Measurements from ENCODE around the gene CNGA3. TPM values are rescaled to one million over a fixed set of nuclear protein-coding genes. Genes with fewer than 3 reads are reported as not detected.
"Not testable (repeated sequence)": the region's sequence is repeated elsewhere in the genome, so short reads cannot be mapped to it uniquely, and the experiment has no call there.

CNGA3 gene
- total RNA-seq, 1 experiment from 2014 or later, result not detected

DNA sequence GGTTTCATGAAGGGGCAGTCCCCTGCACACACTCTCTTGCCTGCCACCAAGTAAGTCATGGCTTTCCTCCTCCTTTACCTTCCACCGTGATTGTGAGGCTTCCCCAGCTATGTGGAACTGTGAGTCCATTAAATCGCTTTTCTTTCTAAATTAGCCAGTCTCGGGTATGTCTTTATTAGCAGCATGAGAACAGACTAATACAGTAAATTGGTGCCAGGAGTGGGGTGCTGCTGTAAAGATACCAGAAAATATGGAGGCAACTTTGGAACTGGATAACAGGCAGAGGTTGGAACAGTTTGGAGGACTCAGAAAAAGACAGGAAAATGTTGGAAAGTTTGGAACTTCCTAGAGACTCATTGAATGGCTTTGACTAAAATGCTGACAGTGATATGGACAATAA, 26.1 kb upstream of the CNGA3 start:
- DNase-seq (ENCODE audit: low spot score); in situ Hi-C loops (cut with HindIII; ENCODE audit: low sequenced_read_pairs): not testable (repeated sequence)

GRCh38 chr2:98324181-98324580, 22.1 kb upstream of the CNGA3 start:
- DNase-seq (ENCODE audit: low spot score), result no peak
- in situ Hi-C loops (cut with HindIII; ENCODE audit: low sequenced_read_pairs), result no loop called here

- in situ Hi-C loops (cut with HindIII; ENCODE audit: low sequenced_read_pairs), result no loop called here
- no peak for DNase-seq (ENCODE audit: low spot score)
These were observed 18.5 kb upstream of the CNGA3 start for GRCh38 chr2:98327776-98328175.

DNA sequence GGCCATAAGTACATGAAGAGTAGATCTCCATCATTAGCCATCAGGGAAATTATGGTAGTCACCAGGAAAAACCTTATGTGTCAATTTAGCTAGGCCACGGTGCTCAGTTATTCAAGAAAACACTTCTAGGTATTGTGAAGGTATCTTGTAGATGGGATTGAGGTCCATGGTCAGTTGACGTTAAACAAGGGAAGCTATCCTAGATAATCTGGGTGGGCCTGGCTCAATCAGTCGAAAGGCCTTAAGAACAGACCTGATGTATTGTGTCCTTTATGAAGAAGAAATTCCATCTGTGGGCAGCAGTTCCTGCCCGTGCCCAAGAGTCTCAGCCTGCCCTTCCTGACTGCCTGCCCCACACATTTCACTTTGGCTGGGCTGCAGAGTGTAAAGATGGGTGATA, 16.7 kb upstream of the CNGA3 start:
- in situ Hi-C loops (cut with HindIII; ENCODE audit: low sequenced_read_pairs), result no loop called here
- DNase-seq (ENCODE audit: low spot score), result no peak

DNA sequence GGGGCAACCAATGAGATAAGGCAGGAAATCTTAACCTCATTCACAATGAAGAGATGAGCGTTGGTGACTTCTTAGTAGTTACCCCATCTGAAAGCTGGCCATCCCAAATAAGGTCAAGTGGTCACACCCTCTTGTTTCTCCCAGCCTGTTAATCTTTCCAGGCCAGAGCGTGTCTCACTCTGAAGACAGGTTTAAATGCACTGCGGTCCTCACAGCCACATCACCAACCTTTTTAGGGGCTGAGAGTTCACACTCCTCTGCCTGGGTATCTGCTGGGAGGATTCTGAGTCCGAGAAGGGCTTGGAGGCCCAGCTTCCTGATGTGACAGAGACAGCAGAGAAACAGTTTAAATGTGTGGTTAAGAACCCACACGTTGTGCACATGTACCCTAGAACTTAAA, 13.3 kb upstream of the CNGA3 start:
- in situ Hi-C loops (cut with HindIII; ENCODE audit: low sequenced_read_pairs), result no loop called here
- no peak for DNase-seq (ENCODE audit: low spot score)

- DNase-seq (ENCODE audit: low spot score), result no peak
- in situ Hi-C loops (cut with HindIII; ENCODE audit: low sequenced_read_pairs), result no loop called here
These were observed 12.3 kb upstream of the CNGA3 start for GRCh38 chr2:98333922-98334321.

- DNase-seq (ENCODE audit: low spot score), result peak; percentile 17
These were observed 11.7 kb upstream of the CNGA3 start for GRCh38 chr2:98334439-98335078.

GRCh38 chr2:98335271-98335670, 11.0 kb upstream of the CNGA3 start:
- no peak for DNase-seq (ENCODE audit: low spot score)
- in situ Hi-C loops (cut with HindIII; ENCODE audit: low sequenced_read_pairs), result no loop called here

More at GRCh38 chr2:98334439-98335078, 11.7 kb upstream of the CNGA3 start:
- in situ Hi-C loops (cut with HindIII; ENCODE audit: low sequenced_read_pairs), result no loop called here

DNA sequence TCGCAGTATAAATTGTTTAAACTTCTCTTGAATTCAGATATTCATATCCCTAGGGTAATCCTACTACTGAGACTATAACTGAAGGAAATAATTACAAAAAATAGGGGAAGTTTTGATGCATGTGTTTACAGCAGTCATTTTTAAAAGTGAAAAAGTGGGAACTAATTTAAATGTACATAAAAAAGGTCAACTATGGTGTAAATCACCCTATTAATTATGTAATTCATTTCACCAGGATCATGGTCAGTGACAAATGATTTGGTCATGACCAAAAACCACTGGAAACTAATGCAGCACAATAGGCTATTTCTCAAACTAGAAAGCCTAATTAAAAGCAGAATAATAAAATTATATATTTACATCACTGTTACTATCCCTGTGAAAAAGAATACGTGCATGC, 5.0 kb upstream of the CNGA3 start:
- in situ Hi-C loops (cut with HindIII; ENCODE audit: low sequenced_read_pairs), result no loop called here
- no peak for DNase-seq (ENCODE audit: low spot score)

GRCh38 chr2:98343285-98343684, 3.0 kb upstream of the CNGA3 start:
- in situ Hi-C loops (cut with HindIII; ENCODE audit: low sequenced_read_pairs), result no loop called here

DNA sequence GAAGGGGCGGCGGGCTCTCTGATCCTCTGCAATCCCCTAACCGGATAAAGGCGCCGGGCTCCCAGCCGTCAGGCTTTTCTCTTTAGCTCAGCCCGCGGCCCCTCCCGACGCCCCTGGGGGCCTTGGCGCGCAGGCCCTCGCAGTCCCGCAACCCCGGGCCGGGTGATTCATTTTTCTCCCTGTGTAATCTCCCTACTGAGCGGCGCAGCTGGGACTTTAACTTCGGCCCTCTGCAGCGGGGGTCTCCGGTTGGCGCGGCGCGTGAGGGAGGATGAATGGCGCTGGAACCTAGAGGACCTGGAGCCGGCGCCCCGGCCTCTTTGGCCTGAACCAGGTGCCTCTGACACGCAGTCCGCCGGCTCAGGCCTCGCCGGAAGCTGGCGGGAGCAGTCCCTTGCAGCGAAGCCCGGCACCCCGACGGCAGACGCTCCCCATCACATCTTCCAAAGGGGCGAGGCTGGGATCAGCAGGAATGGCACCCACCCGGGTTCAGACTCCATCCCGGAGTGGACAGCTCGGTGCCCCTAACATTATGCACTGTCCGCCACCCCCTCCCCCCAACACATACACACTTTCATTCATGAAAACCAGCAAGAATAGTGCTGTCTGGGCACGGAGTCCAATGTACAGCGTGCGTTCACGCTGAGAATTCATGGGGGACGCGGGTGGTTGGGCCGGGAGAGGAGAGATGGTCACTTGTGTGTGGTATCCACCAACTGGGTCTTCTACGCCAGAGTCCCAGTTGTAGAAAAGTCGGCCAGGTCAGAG, 1.2 kb downstream of the CNGA3 start:
- in situ Hi-C loops (cut with HindIII; ENCODE audit: low sequenced_read_pairs), result no loop called here
- DNase-seq (ENCODE audit: low spot score), result no peak

More at GRCh38 chr2:98343285-98343684, 3.0 kb upstream of the CNGA3 start:
- DNase-seq (ENCODE audit: low spot score), result no peak

DNA sequence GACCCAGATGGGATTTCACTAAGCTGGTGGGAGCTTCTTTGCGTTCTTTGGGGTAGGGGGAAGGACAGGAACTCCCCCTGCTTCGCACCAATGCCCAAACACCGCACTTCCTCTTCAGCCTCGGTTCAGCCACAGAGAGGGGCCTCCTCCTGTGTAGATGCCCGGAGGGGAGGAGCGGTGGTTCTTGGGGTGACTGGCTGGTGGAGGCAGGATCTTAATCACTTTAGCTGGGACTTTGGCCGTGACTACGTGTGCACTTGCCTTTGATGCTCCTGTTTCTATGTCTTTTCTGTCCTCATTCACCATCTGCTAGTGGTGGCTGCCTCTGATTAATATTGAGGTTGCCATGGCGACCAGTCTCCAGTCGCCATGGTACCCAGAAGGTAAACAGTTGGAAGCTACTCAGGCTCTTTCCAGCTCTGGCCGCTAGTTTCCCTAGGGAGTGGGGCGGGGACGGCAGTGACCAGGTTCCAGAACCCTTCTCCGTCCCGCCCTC, 1.9 kb downstream of the CNGA3 start:
- in situ Hi-C loops (cut with HindIII; ENCODE audit: low sequenced_read_pairs), result no loop called here
- DNase-seq (ENCODE audit: low spot score), result peak; percentile 66

GRCh38 chr2:98350411-98350810, 4.2 kb downstream of the CNGA3 start:
- in situ Hi-C loops (cut with HindIII; ENCODE audit: low sequenced_read_pairs), result no loop called here
- no peak for DNase-seq (ENCODE audit: low spot score)

DNA sequence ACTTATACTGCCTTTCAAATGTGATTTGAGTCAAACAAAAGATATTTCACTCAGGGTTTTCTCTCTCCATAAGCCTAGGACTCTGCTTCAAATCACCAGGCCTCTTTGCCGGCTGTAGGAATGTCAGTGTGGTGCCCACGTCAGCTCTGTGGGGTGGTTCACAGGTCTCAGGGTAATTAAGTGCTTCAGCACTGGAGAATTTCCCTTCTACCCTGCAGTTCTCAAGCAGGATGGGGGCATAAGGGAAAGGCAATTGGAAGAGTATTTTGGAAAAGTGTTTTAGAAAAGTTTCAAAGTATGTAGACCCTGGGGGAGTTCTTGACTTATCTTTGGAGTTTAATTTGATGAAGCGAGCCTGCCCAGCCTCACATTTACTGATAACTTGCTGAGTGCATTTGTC, 9.6 kb downstream of the CNGA3 start:
- in situ Hi-C loops (cut with HindIII; ENCODE audit: low sequenced_read_pairs), result no loop called here
- no peak for DNase-seq (ENCODE audit: low spot score)

GRCh38 chr2:98356729-98357128, 10.5 kb downstream of the CNGA3 start:
- DNase-seq (ENCODE audit: low spot score), result no peak
- in situ Hi-C loops (cut with HindIII; ENCODE audit: low sequenced_read_pairs), result no loop called here

DNA sequence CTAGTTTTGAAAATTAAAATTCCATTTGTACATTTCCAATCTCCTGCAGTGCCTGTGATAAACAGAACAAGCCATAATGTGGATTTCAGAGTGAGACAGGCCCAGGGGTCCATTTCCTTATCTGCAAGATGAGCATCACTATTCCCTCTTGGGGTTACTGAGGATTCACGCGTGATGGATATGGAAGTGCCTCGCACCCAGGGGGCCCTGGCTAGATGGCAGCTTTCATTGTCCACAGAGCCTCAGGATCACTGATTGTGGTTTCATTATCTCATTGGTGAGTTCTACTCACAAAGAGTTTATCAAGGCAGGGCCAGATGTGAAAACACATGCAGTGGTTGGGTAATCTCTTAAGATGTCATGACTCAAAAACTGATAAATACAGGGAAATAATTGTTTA, 11.6 kb downstream of the CNGA3 start:
- in situ Hi-C loops (cut with HindIII; ENCODE audit: low sequenced_read_pairs), result no loop called here

GRCh38 chr2:98359986-98360385, 13.7 kb downstream of the CNGA3 start:
- DNase-seq (ENCODE audit: low spot score), result no peak
- in situ Hi-C loops (cut with HindIII; ENCODE audit: low sequenced_read_pairs), result no loop called here

More for the DNA sequence above, 11.6 kb downstream of the CNGA3 start:
- DNase-seq (ENCODE audit: low spot score), result no peak

DNA sequence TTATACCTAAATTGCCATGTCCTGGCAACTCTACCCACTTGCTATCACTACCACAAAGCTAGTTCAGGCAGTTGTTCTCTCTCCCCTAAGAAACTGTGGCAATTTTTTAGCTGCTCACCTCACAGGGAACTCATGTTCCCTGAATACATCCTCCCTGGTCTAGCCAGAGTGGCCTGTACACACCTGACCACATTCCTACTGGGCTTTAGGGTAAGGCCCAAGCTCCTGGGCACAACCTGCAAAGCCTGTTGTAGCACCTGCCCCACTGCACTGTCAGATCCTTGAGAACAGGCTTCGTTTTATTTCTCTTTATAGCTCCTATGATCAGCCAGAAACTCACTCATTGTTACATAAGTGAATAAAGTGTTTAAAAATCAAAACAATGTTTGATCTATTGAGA, 21.5 kb downstream of the CNGA3 start:
- in situ Hi-C loops (cut with HindIII; ENCODE audit: low sequenced_read_pairs), result no loop called here
- no peak for DNase-seq (ENCODE audit: low spot score)

GRCh38 chr2:98369710-98370239, 23.5 kb downstream of the CNGA3 start:
- in situ Hi-C loops (cut with HindIII; ENCODE audit: low sequenced_read_pairs), result no loop called here
- no peak for DNase-seq (ENCODE audit: low spot score)

DNA sequence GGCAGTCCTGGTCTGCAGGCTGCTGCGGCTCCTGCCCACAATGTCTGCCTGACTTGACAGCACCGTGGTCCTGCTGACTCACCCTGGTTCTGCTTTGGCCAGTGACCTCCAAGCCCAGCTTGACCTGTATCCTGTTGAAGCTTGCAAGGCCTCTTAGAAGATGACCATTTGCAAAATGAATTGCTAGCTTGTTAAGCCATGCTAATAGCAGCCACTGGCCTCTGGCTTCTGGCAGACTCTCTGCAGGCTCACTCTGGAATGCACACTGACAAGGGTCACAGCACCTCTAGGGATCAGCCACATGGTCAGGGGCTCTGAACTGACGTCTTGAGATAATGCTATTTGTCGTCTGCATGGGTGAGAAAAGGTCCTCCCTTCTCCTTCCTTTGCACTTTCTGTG, 25.9 kb downstream of the CNGA3 start:
- no peak for DNase-seq (ENCODE audit: low spot score)
- in situ Hi-C loops (cut with HindIII; ENCODE audit: low sequenced_read_pairs), result no loop called here
